K562 (cell line): ENCODE measurements around the gene AKT1S1. TPM values are rescaled to one million over a fixed set of nuclear protein-coding genes. Genes with fewer than 3 reads are reported as not detected.

Experiments used
- BCLAF1 ChIP-seq, 2 experiments: fragments of 450-650 bp in 1 of 2; IDR thresholded peaks; 2 replicates each; pipeline ENCODE4 v1.6.1; 2011 to 2017; ENCODE audit warnings: low read depth in 2 of 2, antibody characterized with exemption in 1 of 2, borderline replicate concordance in 1 of 2, low read length in 1 of 2, mild to moderate bottlenecking in 1 of 2, mixed read lengths in 1 of 2; ENCODE audit not compliant: control insufficient read depth in 1 of 2
- CBX2 ChIP-seq: fragments of 200-600 bp; sonication (generic); IDR thresholded peaks from one replicate; pipeline ENCODE4 v1.6.1; 2012; ENCODE audit warnings: mild to moderate bottlenecking, low read length, inconsistent platforms; ENCODE audit not compliant: insufficient read depth, poor library complexity, severe bottlenecking
- GMEB1 ChIP-seq: fragments of 250-450 bp; sonication (Bioruptor Pico); IDR thresholded peaks from 2 replicates; pipeline ENCODE4 v1.4.0; 2020; ENCODE audit warnings: mild to moderate bottlenecking
- HEY1 ChIP-seq: fragments of 250-450 bp; sonication (Bioruptor Pico); IDR thresholded peaks from 2 replicates; pipeline ENCODE4 v1.5.0; 2020; ENCODE audit warnings: mild to moderate bottlenecking, moderate library complexity, borderline replicate concordance
- MLLT1 ChIP-seq, 2 experiments: fragments of 450-650 bp; IDR thresholded peaks; 2 replicates each; pipeline ENCODE4 v1.6.1; 2016
- RBM25 ChIP-seq: fragments of 200-400 bp; formaldehyde crosslinking; IDR thresholded peaks from 2 replicates; pipeline ENCODE4 v1.6.1; 2018; ENCODE audit warnings: low read length, low read depth, moderate library complexity; ENCODE audit not compliant: severe bottlenecking
- RCOR1 ChIP-seq, 2 experiments: IDR thresholded peaks; 2 replicates each; pipeline ENCODE4 v1.6.1; 2012; ENCODE audit warnings: low read depth in 2 of 2, low read length in 2 of 2, borderline replicate concordance in 1 of 2, improper control_type of control experiment in 1 of 2
- SMAD3 ChIP-seq: fragments of 450-650 bp; formaldehyde crosslinking; conservative IDR thresholded peaks from 2 replicates; pipeline ENCODE4 v1.4.0; 2020; ENCODE audit warnings: mild to moderate bottlenecking
- TCF3 ChIP-seq: sonication (generic); formaldehyde crosslinking; IDR thresholded peaks from 2 replicates; pipeline ENCODE4 v1.4.0; 2020; ENCODE audit warnings: mild to moderate bottlenecking, missing genetic modification reagents
- ZNF518B ChIP-seq: fragments of 250-450 bp; sonication (Bioruptor Pico); IDR thresholded peaks from 2 replicates; pipeline ENCODE4 v1.5.0; 2021; ENCODE audit warnings: mild to moderate bottlenecking, moderate library complexity
- polyA plus RNA-seq, 8 experiments: library from polyadenylated mRNA; depleted of rRNA in 4 of 8; stranded (reverse) in 5 of 8; unstranded in 3 of 8; fragments of >200 nt; fragmentation: Nextera tagmentation in 2 of 8; fragmentation: Illumina TruSeq in 1 of 8; extraction: Ambion mirVana in 2 of 8; extraction: Trizol in 1 of 8; gene quantifications; 2 replicates each; pipeline versions ENCODE4 v1.2.1 to v1.2.3, GENCODE V29; 2011 to 2014; ENCODE audit warnings: inconsistent platforms in 1 of 8, missing spikeins in 1 of 8
- total RNA-seq, 7 experiments: library from RNA; depleted of rRNA in 6 of 7; stranded (reverse); fragments of >200 nt in 6 of 7; fragmentation: Illumina TruSeq in 2 of 7; extraction: Trizol in 2 of 7; gene quantifications; 2 replicates each; pipeline versions ENCODE4 v1.2.1 to v1.2.3, GENCODE V29; 2011 to 2021; ENCODE audit warnings: low replicate concordance in 1 of 7

Gene AKT1S1
- total and polyA plus RNA-seq, 9 of the 15 experiments (the other 6 are each of a cell fraction or from before 2014, with no cell fraction given), result 1.2 to 50.3 (median 17.1) TPM

- TF ChIP-seq MLLT1 (IDR thresholded peaks at IDR 0.05), result peak in 1 of 2 experiments; percentile 78; a peak in 1 of 4 replicates
- TF ChIP-seq HEY1 (CRISPR knock-in tag), result no peak
- no peak for TF ChIP-seq CBX2
- no peak for TF ChIP-seq TCF3 (CRISPR knock-in tag)
- no peak for TF ChIP-seq SMAD3 (CRISPR knock-in tag)
- TF ChIP-seq RBM25, result no peak
- TF ChIP-seq RCOR1 (IDR thresholded peaks at IDR 0.05; ENCODE audit: borderline replicate concordance in 1 of 2, low read depth in 2 of 2, low read length in 2 of 2), result peak in 1 of 2 experiments; percentile 30; a peak in 1 of 4 replicates
- TF ChIP-seq GMEB1 (CRISPR knock-in tag), result no peak
- TF ChIP-seq ZNF518B (CRISPR knock-in tag), result no peak
- TF ChIP-seq BCLAF1 (IDR thresholded peaks at IDR 0.05; ENCODE audit: borderline replicate concordance in 1 of 2, control insufficient read depth in 1 of 2, low read depth in 2 of 2, low read length in 1 of 2), result no peak
These were observed 29.1 kb downstream of the AKT1S1 start (continued) for GRCh38 chr19:49847731-49848696.
